Sciatic nerve (tissue), 2 donors: ENCODE measurements around the gene TPM3. TPM values are rescaled to one million over a fixed set of nuclear protein-coding genes. Genes with fewer than 3 reads are reported as not detected.
"Not testable (repeated sequence)": the region's sequence is repeated elsewhere in the genome, so short reads cannot be mapped to it uniquely, and the experiment has no call there.

Experiments
- ATAC-seq: fragments of 200-7000 bp; cut with Tn5 transposase; one replicate; pipeline ENCODE4 v1.9.1; 2020; ENCODE audit warnings: mild to moderate bottlenecking, moderate library complexity
- DNase-seq: peaks from one replicate; pipeline ENCODE4 v3.0.0-alpha.2; 2020; ENCODE audit warnings: low spot score
- intact Hi-C: fragments of 100-400 bp; cut with DNase I; formaldehyde crosslinking; loops from one replicate; pipeline ENCODE4 v1.14.2; 2022
- microRNA-seq: library from miRNA; unstranded; fragments of <30 nt; microRNA quantifications from one replicate; pipeline ENCODE4 v1.2.0, GENCODE V29; 2020
- total RNA-seq: library from RNA; stranded (reverse); fragmentation: NEBNext Ultra II Directional; extraction: Animal tissue kit (Norgen Biotek cat#: 25700); gene quantifications from one replicate; pipeline ENCODE4 v1.2.1, GENCODE V29; 2021
- donor health status: DM: no; HTN: no; CAD: no.
- donor health status: DM: no; HTN: no; CAD: no.

TPM3 gene
- total RNA-seq, 1 donor from 2014 or later, result 229 TPM

GRCh38 chr1:154137888-154138287 lies 54.0 kb downstream of the TPM3 start:
- ATAC-seq (no peak), DNase-seq (no peak)
- intact Hi-C loops, result no loop called here

DNA sequence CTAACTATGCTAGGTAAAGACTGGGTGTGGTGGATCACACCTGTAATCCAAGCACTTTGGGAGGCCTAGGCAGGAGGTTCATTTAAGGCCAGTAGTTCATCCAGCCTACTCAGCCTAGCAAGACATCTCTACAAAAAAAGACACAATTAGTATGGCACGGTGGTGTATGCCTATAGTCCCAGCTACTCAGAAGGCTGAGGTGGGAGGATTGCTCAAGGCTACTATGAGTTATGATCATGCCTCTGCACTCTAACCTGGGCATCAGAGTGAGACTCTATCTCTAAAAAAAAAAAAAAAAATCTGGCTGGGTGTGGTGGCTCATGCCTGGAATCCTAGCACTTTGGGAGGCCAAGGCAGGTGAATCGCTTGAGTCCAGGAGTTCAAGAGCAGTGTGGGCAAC lies 58.6 kb downstream of the TPM3 start:
- no peak for DNase-seq

DNA sequence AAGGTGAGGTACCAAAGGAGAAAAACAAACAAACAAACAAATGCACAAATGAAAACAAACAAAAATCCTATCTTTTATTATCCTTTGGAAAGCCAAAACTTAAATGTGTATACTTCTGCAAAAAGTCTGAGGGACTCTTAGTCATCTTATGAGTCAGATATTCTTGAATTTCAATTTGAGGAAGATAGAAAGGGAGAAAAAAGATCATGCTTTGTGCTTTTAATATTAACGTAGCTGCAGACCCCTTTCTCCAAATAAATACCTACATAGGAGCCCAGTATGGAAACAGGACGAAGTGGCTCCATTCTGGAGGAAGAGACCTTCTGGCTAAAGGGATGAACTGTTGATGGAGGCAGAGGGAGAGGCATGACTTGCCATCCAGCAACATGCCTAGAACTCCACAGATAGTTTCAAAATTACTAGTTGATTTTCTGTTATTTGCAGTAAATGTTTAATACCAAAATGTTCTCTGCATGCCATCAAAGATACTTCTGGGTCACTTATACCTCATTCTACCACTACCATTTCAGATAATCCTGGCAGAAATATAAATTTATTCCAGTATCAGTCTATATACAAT lies 62.4 kb downstream of the TPM3 start:
- intact Hi-C loops, result no loop called here
- DNase-seq, result no peak
- ATAC-seq, result no peak

More for the DNA sequence above, 58.6 kb downstream of the TPM3 start:
- intact Hi-C loops, result no loop called here
- no peak for ATAC-seq

DNA sequence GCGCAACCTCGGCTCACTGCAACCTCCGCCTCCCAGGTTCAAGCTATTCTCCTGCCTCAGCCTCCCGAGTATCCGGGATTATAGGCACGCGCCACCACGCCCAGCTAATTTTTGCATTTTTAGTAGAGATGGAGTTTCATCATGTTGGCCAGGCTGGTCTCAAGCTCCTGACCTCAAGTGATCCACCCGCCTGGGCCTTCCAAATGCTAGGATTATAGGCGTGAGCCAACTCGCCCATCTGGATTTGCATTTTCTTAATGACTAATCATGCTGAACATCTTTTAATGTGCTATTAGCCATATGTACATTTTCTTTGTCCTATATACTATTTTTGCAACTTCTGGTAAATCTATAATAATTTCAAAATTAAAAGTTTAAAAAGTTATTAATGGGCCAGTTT lies 68.7 kb downstream of the TPM3 start:
- intact Hi-C loops, ATAC-seq, DNase-seq: not testable (repeated sequence)

- DNase-seq, result no peak
- ATAC-seq, result no peak
- intact Hi-C loops, result no loop called here
Observed at GRCh38 chr1:154117642-154118041, 74.3 kb downstream of the TPM3 start.

DNA sequence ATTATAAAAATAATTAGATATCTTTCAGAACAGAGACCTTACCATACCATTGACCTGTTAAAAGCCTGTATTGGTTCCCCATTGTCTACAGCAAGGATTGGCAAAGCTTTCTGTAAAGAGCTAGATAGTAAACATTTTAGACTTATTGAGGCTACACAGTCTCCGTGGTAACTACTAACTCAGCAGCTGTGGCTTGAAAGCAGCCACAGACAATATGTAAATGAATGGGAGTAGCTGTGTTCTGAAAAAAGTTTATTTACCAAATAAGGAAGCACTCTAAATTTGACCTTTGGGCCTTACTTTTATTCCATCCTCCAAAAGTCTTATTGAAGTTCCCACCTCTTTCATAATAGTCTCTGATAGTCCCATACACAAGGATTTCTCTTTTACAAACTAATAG lies 76.7 kb downstream of the TPM3 start:
- DNase-seq (no peak), ATAC-seq (no peak)
- intact Hi-C loops, result no loop called here

Small RNA genes within 50 kb of the gene (microRNA-seq; reads per million reads assigned to microRNA genes)
- 5.1 reads per million, percentile 11 among the genes with 10 or more reads in this experiment for gene MIR190B

Other genes with a start within 250 kb of the TPM3 start
- gene DENND4B, start 245.4 kb downstream of the TPM3 start, total RNA-seq, result 78.9 TPM
- 58.1 TPM for gene CRTC2, start 233.5 kb downstream of the TPM3 start, total RNA-seq
- 73.9 TPM for gene SLC39A1, start 228.6 kb downstream of the TPM3 start, total RNA-seq
- 11.8 TPM for gene CREB3L4, start 224.2 kb downstream of the TPM3 start, total RNA-seq
- 72.8 TPM for gene JTB, start 214.4 kb downstream of the TPM3 start, total RNA-seq
- 90.1 TPM for gene RAB13, start 205.8 kb downstream of the TPM3 start, total RNA-seq
- gene RPS27, start 201.3 kb downstream of the TPM3 start, total RNA-seq, result 1,621 TPM
- gene NUP210L, start 37.0 kb downstream of the TPM3 start, total RNA-seq, result 0.18 TPM
- gene CFAP141, start 14.2 kb upstream of the TPM3 start, total RNA-seq, result not detected
- 142 TPM for gene UBAP2L, start 28.9 kb upstream of the TPM3 start, total RNA-seq
- gene HAX1, start 80.5 kb upstream of the TPM3 start, total RNA-seq, result 59.9 TPM
- not detected for gene AQP10, start 129.0 kb upstream of the TPM3 start, total RNA-seq
- 78.3 TPM for gene ATP8B2, start 133.4 kb upstream of the TPM3 start, total RNA-seq
- 26.6 TPM for gene IL6R, start 213.2 kb upstream of the TPM3 start, total RNA-seq